Hepatocyte (in vitro differentiated cells): ENCODE results near the gene DNAI2. TPM values are rescaled to one million over a fixed set of nuclear protein-coding genes. Genes with fewer than 3 reads are reported as not detected.

ENCODE experiments used
- DNase-seq: peaks from one replicate; pipeline ENCODE4 v3.0.0-alpha.2; 2016; ENCODE audit warnings: low spot score
- H2AFZ ChIP-seq: fragments of 200-600 bp; sonication (generic); 2 replicates; pipeline ENCODE4 v1.6.0; 2016; ENCODE audit warnings: antibody characterized with exemption, mild to moderate bottlenecking
- H3K27ac ChIP-seq: fragments of 200-600 bp; sonication (generic); 2 replicates; pipeline ENCODE4 v1.5.1; 2016; ENCODE audit warnings: mild to moderate bottlenecking
- H3K27me3 ChIP-seq: fragments of 200-600 bp; sonication (generic); 2 replicates; pipeline ENCODE4 v1.6.1; 2016
- H3K36me3 ChIP-seq: fragments of 200-600 bp; sonication (generic); replicated peaks from 2 replicates; pipeline ENCODE4 v1.5.1; 2016; ENCODE audit warnings: low read depth; ENCODE audit not compliant: insufficient read depth
- H3K4me1 ChIP-seq: fragments of 200-600 bp; sonication (generic); 2 replicates; pipeline ENCODE4 v1.5.1; 2016; ENCODE audit warnings: mild to moderate bottlenecking, moderate library complexity; ENCODE audit not compliant: insufficient read depth
- H3K4me2 ChIP-seq: fragments of 200-600 bp; sonication (generic); 2 replicates; pipeline ENCODE4 v1.6.0; 2016
- H3K4me3 ChIP-seq: fragments of 200-600 bp; sonication (generic); 2 replicates; pipeline ENCODE4 v1.5.1; 2016; ENCODE audit warnings: mild to moderate bottlenecking
- H3K79me2 ChIP-seq: fragments of 200-600 bp; sonication (generic); 2 replicates; pipeline ENCODE4 v1.6.0; 2017; ENCODE audit warnings: mild to moderate bottlenecking
- H3K9me2 ChIP-seq: fragments of 200-600 bp; sonication (generic); replicated peaks from 2 replicates; pipeline ENCODE4 v1.6.0; 2017; ENCODE audit warnings: mild to moderate bottlenecking; ENCODE audit not compliant: insufficient read depth
- H3K9me3 ChIP-seq: fragments of 200-600 bp; sonication (generic); 2 replicates; pipeline ENCODE4 v1.5.1; 2016; ENCODE audit warnings: low read depth, mild to moderate bottlenecking
- H4K20me1 ChIP-seq: fragments of 200-600 bp; sonication (generic); 2 replicates; pipeline ENCODE4 v1.6.0; 2016; ENCODE audit warnings: mild to moderate bottlenecking; ENCODE audit not compliant: insufficient read depth, poor library complexity, severe bottlenecking
- EZH2 ChIP-seq: fragments of 200-600 bp; sonication (generic); IDR thresholded peaks from 2 replicates; pipeline ENCODE4 v1.6.1; 2016; ENCODE audit warnings: antibody characterized with exemption, mild to moderate bottlenecking, borderline replicate concordance
- EZH2phosphoT487 ChIP-seq: fragments of 200-600 bp; sonication (generic); IDR thresholded peaks from one replicate; pipeline ENCODE4 v1.6.1; 2018; ENCODE audit warnings: antibody characterized with exemption, mild to moderate bottlenecking, low read depth, moderate library complexity; ENCODE audit not compliant: unreplicated experiment, severe bottlenecking
- WGBS: methylation state at CpG from one replicate; pipeline ENCODE4 v1.1.6; 2016; ENCODE audit warnings: low lambda C conversion rate; ENCODE audit errors: missing lambda C conversion rate; 5-methylcytosine and 5-hydroxymethylcytosine counted together
- polyA plus RNA-seq: library from polyadenylated mRNA; unstranded; fragments of >200 nt; fragmentation: Nextera tagmentation; extraction: Ambion mirVana; gene quantifications from 2 replicates; pipeline ENCODE4 v1.2.1, GENCODE V29; 2016
- total RNA-seq: library from RNA; depleted of rRNA; stranded (reverse); fragments of >200 nt; gene quantifications from 2 replicates; pipeline ENCODE4 v1.2.3, GENCODE V29; 2014
- TF ChIP-seq, protein P1 (sequence below): fragments of 200-600 bp; sonication (generic); IDR thresholded peaks from 2 replicates; pipeline ENCODE4 v1.5.1; 2016; ENCODE audit warnings: antibody characterized with exemption, mild to moderate bottlenecking; ENCODE audit not compliant: poor library complexity

DNAI2 gene
- total and polyA plus RNA-seq, 2 experiments from 2014 or later = not detected

DNA sequence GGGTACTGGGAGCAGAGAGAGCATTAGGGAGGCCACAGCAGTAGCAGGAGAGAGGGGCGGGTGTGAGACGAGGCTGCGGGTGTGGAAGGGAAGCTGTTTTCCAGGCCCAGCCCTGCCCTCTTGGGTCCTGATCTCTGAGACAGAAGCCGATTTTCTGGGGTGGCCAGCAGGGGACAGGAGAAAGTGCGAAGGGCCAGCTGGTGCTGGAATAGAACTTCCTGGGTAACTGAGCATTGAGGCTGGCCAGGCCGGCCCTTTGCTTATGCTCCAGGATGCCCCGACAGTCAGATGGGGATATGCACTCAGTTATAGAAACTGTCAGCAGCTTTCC lies 86.8 kb downstream of the DNAI2 start:
- 79% methylated on average over 6 of the region's 7 CpGs for WGBS
- no peak for DNase-seq
- Histone ChIP-seq H3K4me2 (no peak overlapping the region), H3K79me2 (no peaks in the 10 kb centered on the region), H3K9me3 (no peaks in the 10 kb centered on the region), H2AFZ (no peak overlapping the region), H3K9me2 (no peaks in the 10 kb centered on the region), H4K20me1 (no peaks in the 10 kb centered on the region), H3K27me3 (peaks cover 13% of the 10 kb centered on the region), H3K36me3 (no peaks in the 10 kb centered on the region), H3K27ac (no peak overlapping the region), H3K4me3 (no peak overlapping the region), H3K4me1 (no peaks in the 10 kb centered on the region)
- TF ChIP-seq EZH2phosphoT487 (no peak), EZH2 (no peak)

DNA sequence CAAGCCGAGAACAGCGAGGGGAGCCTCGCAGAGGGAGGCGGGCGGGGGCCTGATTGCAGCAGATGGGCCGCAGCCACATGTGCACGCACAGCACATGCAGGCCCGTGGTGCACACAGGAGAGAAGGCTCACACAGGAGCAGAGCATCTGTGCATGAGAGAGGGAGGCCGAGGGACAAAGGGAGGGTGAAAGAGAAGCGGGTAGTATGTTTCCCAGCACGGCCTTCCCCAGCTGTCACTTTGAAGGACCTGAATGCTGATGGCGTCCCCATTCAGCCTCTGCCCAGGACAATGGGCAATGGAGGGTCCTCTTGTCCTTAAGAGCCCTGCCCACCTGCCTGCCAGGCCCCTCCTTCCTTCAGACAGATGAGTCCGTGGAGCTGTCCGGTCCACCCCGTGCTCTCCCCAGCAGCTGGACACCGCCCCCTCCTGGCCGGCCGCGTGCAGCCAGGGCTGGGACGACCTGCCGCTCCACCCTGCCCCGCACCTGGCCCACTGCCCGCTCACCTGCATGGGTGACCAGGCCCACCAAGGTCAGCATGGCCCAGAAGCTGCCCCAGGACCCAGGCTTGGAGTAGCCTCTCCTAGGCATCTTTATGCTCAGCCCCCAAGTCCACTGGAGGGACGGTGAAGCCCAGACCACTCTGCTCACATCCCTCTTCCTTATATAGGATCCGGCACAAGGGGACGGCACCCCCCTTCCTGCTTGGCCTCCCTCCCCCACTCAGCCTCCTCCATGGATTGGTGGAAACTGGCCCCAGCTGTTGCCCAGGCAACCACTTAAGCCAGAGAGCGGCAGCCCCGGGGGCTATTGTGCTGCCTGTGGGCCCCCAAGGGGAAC lies 87.4 kb downstream of the DNAI2 start, which contains the start of gene BTBD17:
BTBD17 (minus strand) TSS at position 639 of the 839 bp plus-strand sequence; CDS start at position 590, 49 bp downstream.
- Histone ChIP-seq H3K27me3 (peaks cover 11% of the 10 kb centered on the region), H3K9me3 (no peaks in the 10 kb centered on the region), H3K27ac (no peak within 1 kb of the TSS), H4K20me1 (no peaks in the 10 kb centered on the region), H3K4me3 (no peak within 1 kb of the TSS), H3K4me1 (no peaks in the 10 kb centered on the region), H2AFZ (no peak within 1 kb of the TSS), H3K79me2 (no peaks in the 10 kb centered on the region), H3K4me2 (no peak within 1 kb of the TSS), H3K36me3 (no peaks in the 10 kb centered on the region), H3K9me2 (no peaks in the 10 kb centered on the region)
- 44% methylated on average over 28 of the region's 28 CpGs for WGBS
- peak; percentile 71 for DNase-seq
- TF ChIP-seq, protein P1, sequence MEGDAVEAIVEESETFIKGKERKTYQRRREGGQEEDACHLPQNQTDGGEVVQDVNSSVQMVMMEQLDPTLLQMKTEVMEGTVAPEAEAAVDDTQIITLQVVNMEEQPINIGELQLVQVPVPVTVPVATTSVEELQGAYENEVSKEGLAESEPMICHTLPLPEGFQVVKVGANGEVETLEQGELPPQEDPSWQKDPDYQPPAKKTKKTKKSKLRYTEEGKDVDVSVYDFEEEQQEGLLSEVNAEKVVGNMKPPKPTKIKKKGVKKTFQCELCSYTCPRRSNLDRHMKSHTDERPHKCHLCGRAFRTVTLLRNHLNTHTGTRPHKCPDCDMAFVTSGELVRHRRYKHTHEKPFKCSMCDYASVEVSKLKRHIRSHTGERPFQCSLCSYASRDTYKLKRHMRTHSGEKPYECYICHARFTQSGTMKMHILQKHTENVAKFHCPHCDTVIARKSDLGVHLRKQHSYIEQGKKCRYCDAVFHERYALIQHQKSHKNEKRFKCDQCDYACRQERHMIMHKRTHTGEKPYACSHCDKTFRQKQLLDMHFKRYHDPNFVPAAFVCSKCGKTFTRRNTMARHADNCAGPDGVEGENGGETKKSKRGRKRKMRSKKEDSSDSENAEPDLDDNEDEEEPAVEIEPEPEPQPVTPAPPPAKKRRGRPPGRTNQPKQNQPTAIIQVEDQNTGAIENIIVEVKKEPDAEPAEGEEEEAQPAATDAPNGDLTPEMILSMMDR = peak; percentile 72
- no peak for TF ChIP-seq EZH2

DNA sequence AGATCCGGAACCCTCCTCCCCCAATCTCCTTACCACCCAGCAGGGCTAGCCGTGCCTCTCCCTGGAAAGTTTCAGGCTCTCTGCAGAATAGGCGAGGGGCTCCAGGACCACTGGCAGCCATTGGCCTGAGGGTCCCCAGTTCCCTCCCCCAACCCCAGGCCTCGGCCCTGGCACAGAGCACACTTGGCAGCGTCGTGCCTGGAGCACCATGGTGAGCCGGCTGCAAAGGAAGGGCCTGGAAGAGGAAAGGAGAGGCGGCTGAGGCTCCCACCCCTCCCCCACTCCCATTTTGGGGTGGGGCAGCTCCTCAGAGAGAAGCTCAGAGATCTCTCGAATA lies 88.0 kb downstream of the DNAI2 start:
- TF ChIP-seq EZH2 = no peak
- TF ChIP-seq EZH2phosphoT487 = no peak
- TF ChIP-seq, protein P1 = no peak
- no peak overlapping the region for H2AFZ ChIP-seq
- H3K27ac ChIP-seq = no peak overlapping the region
- H3K9me3 ChIP-seq = no peaks in the 10 kb centered on the region
- no peaks in the 10 kb centered on the region for H4K20me1 ChIP-seq
- peaks cover 11% of the 10 kb centered on the region for H3K27me3 ChIP-seq
- WGBS = 51% methylated on average over 9 of the region's 9 CpGs
- no peak overlapping the region for H3K4me2 ChIP-seq
- H3K36me3 ChIP-seq = no peaks in the 10 kb centered on the region
- H3K4me3 ChIP-seq = no peak overlapping the region
- H3K9me2 ChIP-seq = no peaks in the 10 kb centered on the region
- no peaks in the 10 kb centered on the region for H3K4me1 ChIP-seq
- no peaks in the 10 kb centered on the region for H3K79me2 ChIP-seq
- no peak for DNase-seq

DNA sequence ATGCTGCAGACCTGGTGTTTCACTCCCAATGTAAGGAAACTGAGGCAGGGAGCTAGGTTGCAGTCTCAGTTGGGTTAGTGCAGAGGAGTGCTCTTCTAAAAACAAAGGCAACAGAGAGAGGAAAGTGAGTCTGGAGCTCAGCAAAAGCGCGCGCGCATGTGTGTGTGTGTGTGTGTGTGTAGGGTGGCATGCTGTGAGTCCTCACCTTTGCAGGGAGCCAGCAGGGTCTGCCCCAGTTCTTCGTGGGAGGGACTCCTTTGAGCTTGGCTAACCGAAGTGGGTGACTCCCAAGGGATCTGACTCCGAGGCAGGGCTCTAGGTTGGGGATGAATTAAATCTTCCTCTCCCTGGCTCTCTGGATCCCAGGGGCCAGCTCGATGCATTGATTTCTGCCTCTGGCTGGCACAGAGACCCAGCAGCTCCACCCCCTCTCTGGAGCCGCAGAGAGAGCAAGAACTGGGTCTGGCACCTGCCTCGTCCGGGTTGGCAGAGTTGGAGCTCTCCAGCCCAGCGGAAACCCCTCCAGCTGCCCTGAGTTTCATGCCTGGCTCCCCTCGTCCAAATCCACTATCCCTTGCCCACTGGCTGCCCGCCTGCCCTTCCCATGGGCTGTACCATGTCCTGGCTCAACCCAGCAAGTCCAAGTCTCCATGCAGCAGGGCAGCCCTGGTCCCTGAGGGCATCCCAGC lies 88.9 kb downstream of the DNAI2 start:
- H3K27me3 ChIP-seq = peaks cover 3% of the 10 kb centered on the region
- no peak overlapping the region for H2AFZ ChIP-seq
- no peaks in the 10 kb centered on the region for H4K20me1 ChIP-seq
- 79% methylated on average over 14 of the region's 14 CpGs for WGBS
- H3K4me1 ChIP-seq = no peaks in the 10 kb centered on the region
- TF ChIP-seq EZH2phosphoT487 (no peak), EZH2 (no peak)
- TF ChIP-seq, protein P1 = no peak
- no peak overlapping the region for H3K27ac ChIP-seq
- H3K4me3 ChIP-seq = no peak overlapping the region
- no peak overlapping the region for H3K4me2 ChIP-seq
- DNase-seq = no peak
- no peaks in the 10 kb centered on the region for H3K36me3 ChIP-seq
- no peaks in the 10 kb centered on the region for H3K9me3 ChIP-seq
- no peaks in the 10 kb centered on the region for H3K79me2 ChIP-seq
- no peaks in the 10 kb centered on the region for H3K9me2 ChIP-seq
